Liver (tissue), 9 donors: ENCODE data around the gene OTOGL. TPM values are rescaled to one million over a fixed set of nuclear protein-coding genes. Genes with fewer than 3 reads are reported as not detected.

Source experiments
- DNase-seq: peaks from one replicate; pipeline ENCODE4 v3.0.0-alpha.2; 2017; ENCODE audit warnings: low spot score
- H3K27ac ChIP-seq, 2 donors: one replicate each; pipeline ENCODE4 v1.7.0; 2013; ENCODE audit warnings: inconsistent platforms in 2 of 2, low read length in 2 of 2, control low read depth in 1 of 2, low read depth in 1 of 2, mild to moderate bottlenecking in 1 of 2
- H3K27me3 ChIP-seq, 4 donors: one replicate each; pipeline versions ENCODE4 v1.6.1 to v1.7.0; 2013; ENCODE audit warnings: low read length in 3 of 4, inconsistent platforms in 1 of 4, mild to moderate bottlenecking in 1 of 4, moderate library complexity in 1 of 4; ENCODE audit not compliant: control insufficient read depth in 4 of 4, insufficient read depth in 4 of 4
- H3K36me3 ChIP-seq, 4 donors: one replicate each; pipeline versions ENCODE4 v1.6.1 to v1.7.0; 2013; ENCODE audit warnings: low read length in 3 of 4, mild to moderate bottlenecking in 3 of 4, low read depth in 1 of 4, moderate library complexity in 1 of 4; ENCODE audit not compliant: control insufficient read depth in 4 of 4, insufficient read depth in 3 of 4
- H3K4me1 ChIP-seq, 4 donors: one replicate each; pipeline versions ENCODE4 v1.6.1 to v1.7.0; 2013; ENCODE audit warnings: low read length in 3 of 4, mild to moderate bottlenecking in 3 of 4, moderate library complexity in 1 of 4; ENCODE audit not compliant: control insufficient read depth in 4 of 4, insufficient read depth in 4 of 4
- H3K4me3 ChIP-seq, 3 donors: one replicate each; pipeline versions ENCODE4 v1.6.1 to v1.7.0; 2013; ENCODE audit warnings: low read length in 3 of 3, control low read depth in 1 of 3, low read depth in 1 of 3, mild to moderate bottlenecking in 1 of 3
- H3K9ac ChIP-seq, 2 donors: one replicate each; pipeline ENCODE4 v1.7.0; 2013; ENCODE audit warnings: low read length in 2 of 2, mild to moderate bottlenecking in 2 of 2, moderate library complexity in 2 of 2, control low read depth in 1 of 2, low read depth in 1 of 2
- H3K9me3 ChIP-seq, 4 donors: one replicate each; pipeline versions ENCODE4 v1.6.1 to v1.7.0; 2013; ENCODE audit warnings: low read length in 3 of 4; ENCODE audit not compliant: control insufficient read depth in 4 of 4
- ATF3 ChIP-seq: IDR thresholded peaks from 2 replicates; pipeline ENCODE4 v1.6.1; 2016; ENCODE audit warnings: antibody characterized with exemption
- CTCF ChIP-seq: fragments of 150-350 bp; IDR thresholded peaks from 2 replicates; pipeline ENCODE4 v1.5.1; 2017; ENCODE audit warnings: improper control_type of control experiment, low read depth, low read length; ENCODE audit not compliant: missing input control
- EGR1 ChIP-seq, 2 donors: IDR thresholded peaks; 2 replicates each; pipeline ENCODE4 v1.6.1; 2016 to 2018; ENCODE audit warnings: antibody characterized with exemption in 2 of 2, low read depth in 2 of 2
- FOXA1 ChIP-seq: IDR thresholded peaks from 2 replicates; pipeline ENCODE4 v1.6.1; 2016; ENCODE audit warnings: antibody characterized with exemption
- FOXA2 ChIP-seq: IDR thresholded peaks from 2 replicates; pipeline ENCODE4 v1.6.1; 2016; ENCODE audit warnings: antibody characterized with exemption
- HNF4A ChIP-seq, 2 donors: conservative IDR thresholded peaks; 2 replicates each; pipeline ENCODE4 v1.6.1; 2016; ENCODE audit warnings: antibody characterized with exemption in 2 of 2, mild to moderate bottlenecking in 2 of 2
- HNF4G ChIP-seq: IDR thresholded peaks from 2 replicates; pipeline ENCODE4 v1.6.1; 2016; ENCODE audit warnings: antibody characterized with exemption
- MAX ChIP-seq: IDR thresholded peaks from 2 replicates; pipeline ENCODE4 v1.6.1; 2016; ENCODE audit warnings: antibody characterized with exemption
- RAD21 ChIP-seq, 2 donors: IDR thresholded peaks; 2 replicates each; pipeline ENCODE4 v1.6.1; 2016; ENCODE audit warnings: antibody characterized with exemption in 2 of 2, mild to moderate bottlenecking in 2 of 2
- REST ChIP-seq: IDR thresholded peaks from 2 replicates; pipeline ENCODE4 v1.6.1; 2016; ENCODE audit warnings: antibody characterized with exemption, mild to moderate bottlenecking
- RXRA ChIP-seq, 2 donors: IDR thresholded peaks; 2 replicates each; pipeline ENCODE4 v1.6.1; 2017 to 2018; ENCODE audit warnings: antibody characterized with exemption in 2 of 2, mild to moderate bottlenecking in 1 of 2
- SP1 ChIP-seq: IDR thresholded peaks from 2 replicates; pipeline ENCODE4 v1.6.1; 2018; ENCODE audit warnings: antibody characterized with exemption, mild to moderate bottlenecking
- YY1 ChIP-seq: IDR thresholded peaks from 2 replicates; pipeline ENCODE4 v1.6.1; 2016; ENCODE audit warnings: antibody characterized with exemption, mild to moderate bottlenecking
- ZBTB33 ChIP-seq: IDR thresholded peaks from 2 replicates; pipeline ENCODE4 v1.6.1; 2016; ENCODE audit warnings: antibody characterized with exemption
- WGBS: extraction: QIAGEN DNeasy Blood & Tissue Kit; methylation state at CpG from one replicate; pipeline ENCODE4 v1.1.7; 2013; 5-methylcytosine and 5-hydroxymethylcytosine counted together
- polyA plus RNA-seq, 2 donors: library from polyadenylated mRNA; stranded (reverse) in 1 of 2; unstranded in 1 of 2; fragments of 200-250 nt in 1 of 2; fragments of >200 nt in 1 of 2; fragmentation: Nextera tagmentation in 1 of 2; extraction: Ambion mirVana in 1 of 2; gene quantifications; one replicate each; pipeline versions ENCODE4 v1.2.1 to v1.2.3, GENCODE V29; 2013 to 2015
- total RNA-seq, 2 donors: library from RNA; depleted of rRNA; stranded (reverse); fragments of >200 nt; gene quantifications; one replicate each; pipeline ENCODE4 v1.2.3, GENCODE V29; 2014
- donor health status: healthy.
- donor health status: healthy.
- donor health status: healthy.
- donor health status: healthy.
- donor health status: healthy.

OTOGL gene
- total and polyA plus RNA-seq, 4 donors, result 0.01 to 0.09 (median 0.08) TPM; not detected in 1

GRCh38 chr12:80151131-80151530 is 51.8 kb downstream of the OTOGL start:
- WGBS, result 82% methylated on average over 2 of the region's 2 CpGs

GRCh38 chr12:80154261-80154660 is 54.9 kb downstream of the OTOGL start:
- no peak for DNase-seq
- Histone ChIP-seq H3K9ac (no peak overlapping the region), H3K36me3 (no peaks in the 10 kb centered on the region), H3K27me3 (no peaks in the 10 kb centered on the region), H3K4me1 (no peaks in the 10 kb centered on the region), H3K9me3 (no peaks in the 10 kb centered on the region), H3K27ac (no peak overlapping the region), H3K4me3 (no peak overlapping the region)
- 14% methylated on average over 1 of the region's 1 CpG for WGBS
- TF ChIP-seq HNF4A (conservative IDR thresholded peaks at IDR 0.05), result no peak
- no peak for TF ChIP-seq RXRA (IDR thresholded peaks at IDR 0.05)
- no peak for TF ChIP-seq YY1
- TF ChIP-seq ATF3, result no peak
- no peak for TF ChIP-seq FOXA2
- no peak for TF ChIP-seq RAD21 (IDR thresholded peaks at IDR 0.05)
- TF ChIP-seq REST, result no peak
- TF ChIP-seq MAX, result no peak
- TF ChIP-seq SP1, result no peak
- no peak for TF ChIP-seq CTCF

More at GRCh38 chr12:80151131-80151530, 51.8 kb downstream of the OTOGL start:
- no peak overlapping the region for H3K4me3 ChIP-seq
- no peaks in the 10 kb centered on the region for H3K36me3 ChIP-seq
- TF ChIP-seq EGR1 (IDR thresholded peaks at IDR 0.05; ENCODE audit: low read depth in 2 of 2), result no peak
- TF ChIP-seq REST, result no peak
- TF ChIP-seq FOXA1, result no peak
- no peak for TF ChIP-seq ZBTB33
- TF ChIP-seq HNF4G, result no peak
- no peak for TF ChIP-seq SP1
- no peak for TF ChIP-seq ATF3
- H3K27me3 ChIP-seq, result no peaks in the 10 kb centered on the region
- no peak overlapping the region for H3K27ac ChIP-seq
- no peaks in the 10 kb centered on the region for H3K9me3 ChIP-seq
- no peak for DNase-seq
- no peaks in the 10 kb centered on the region for H3K4me1 ChIP-seq
- no peak overlapping the region for H3K9ac ChIP-seq
